PC-9 (cell line): ENCODE data around the gene LCK.

Experiments
- CTCF ChIP-seq: fragments of 200-600 bp; sonication (generic); conservative IDR thresholded peaks from 2 replicates; pipeline ENCODE4 v1.6.1; 2017; ENCODE audit warnings: mixed run types, antibody characterized with exemption, mild to moderate bottlenecking, moderate library complexity
- EZH2 ChIP-seq: fragments of 200-600 bp; sonication (generic); IDR thresholded peaks from 2 replicates; pipeline ENCODE4 v1.8.0; 2017; ENCODE audit warnings: antibody characterized with exemption, low read depth

- TF ChIP-seq CTCF: no peak
- no peak for TF ChIP-seq EZH2
Observed at GRCh38 chr1:32321712-32322291, 70.7 kb downstream of the LCK start.
